Ovary (tissue), 3 donors: ENCODE data around the gene MIB1.

Source experiments
- EP300 ChIP-seq: sonication (generic); formaldehyde crosslinking; IDR thresholded peaks from one replicate; pipeline ENCODE4 v1.6.1; 2017; ENCODE audit warnings: antibody characterized with exemption
- POLR2A ChIP-seq: fragments of 450-650 bp; IDR thresholded peaks from one replicate; pipeline ENCODE4 v1.6.1; 2017; ENCODE audit warnings: antibody characterized with exemption, mild to moderate bottlenecking, moderate library complexity
- TF ChIP-seq, protein P1 (sequence below), 3 donors: fragments of 450-650 bp in 2 of 3; fragments of 200-600 bp in 1 of 3; IDR thresholded peaks; one replicate each; pipeline versions ENCODE4 v1.5.1 to v1.8.0; 2016 to 2022; ENCODE audit warnings: antibody characterized with exemption in 3 of 3, mild to moderate bottlenecking in 1 of 3
- donor health status: DM: no; HTN: no; CAD: no.

GRCh38 chr18:21907451-21907850 lies 166.9 kb downstream of the MIB1 start:
- TF ChIP-seq, protein P1, sequence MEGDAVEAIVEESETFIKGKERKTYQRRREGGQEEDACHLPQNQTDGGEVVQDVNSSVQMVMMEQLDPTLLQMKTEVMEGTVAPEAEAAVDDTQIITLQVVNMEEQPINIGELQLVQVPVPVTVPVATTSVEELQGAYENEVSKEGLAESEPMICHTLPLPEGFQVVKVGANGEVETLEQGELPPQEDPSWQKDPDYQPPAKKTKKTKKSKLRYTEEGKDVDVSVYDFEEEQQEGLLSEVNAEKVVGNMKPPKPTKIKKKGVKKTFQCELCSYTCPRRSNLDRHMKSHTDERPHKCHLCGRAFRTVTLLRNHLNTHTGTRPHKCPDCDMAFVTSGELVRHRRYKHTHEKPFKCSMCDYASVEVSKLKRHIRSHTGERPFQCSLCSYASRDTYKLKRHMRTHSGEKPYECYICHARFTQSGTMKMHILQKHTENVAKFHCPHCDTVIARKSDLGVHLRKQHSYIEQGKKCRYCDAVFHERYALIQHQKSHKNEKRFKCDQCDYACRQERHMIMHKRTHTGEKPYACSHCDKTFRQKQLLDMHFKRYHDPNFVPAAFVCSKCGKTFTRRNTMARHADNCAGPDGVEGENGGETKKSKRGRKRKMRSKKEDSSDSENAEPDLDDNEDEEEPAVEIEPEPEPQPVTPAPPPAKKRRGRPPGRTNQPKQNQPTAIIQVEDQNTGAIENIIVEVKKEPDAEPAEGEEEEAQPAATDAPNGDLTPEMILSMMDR (IDR thresholded peaks at IDR 0.05) = no peak
- no peak for TF ChIP-seq POLR2A
- no peak for TF ChIP-seq EP300
